Measurements from ENCODE around the gene CCDC188. TPM values are rescaled to one million over a fixed set of nuclear protein-coding genes. Genes with fewer than 3 reads are reported as not detected.

CCDC188 gene
- total RNA-seq, 1 experiment from 2014 or later: not detected

- Histone ChIP-seq H3K18ac (ENCODE audit: insufficient read length, low read depth, low read length) (no peak overlapping the region), H3T11ph (ENCODE audit: low read length) (no peak overlapping the region), H4K20me1 (ENCODE audit: control insufficient read depth, insufficient read depth, insufficient read length) (no peaks in the 10 kb centered on the region), H4K8ac (replicated peaks; ENCODE audit: insufficient read length, low read depth, low read length) (no peak overlapping the region), H3K27ac (ENCODE audit: insufficient read length, low read depth, low read length) (no peak overlapping the region), H3K23ac (ENCODE audit: insufficient read length, low read depth, low read length) (no peak overlapping the region), H2BK12ac (ENCODE audit: insufficient read length, low read depth, low read length) (no peak overlapping the region), H3K56ac (ENCODE audit: insufficient read length, low read depth, low read length) (no peak overlapping the region), H3K79me1 (ENCODE audit: insufficient read depth, low read depth, low read length, poor library complexity, severe bottlenecking) (no peaks in the 10 kb centered on the region), H3K9ac (ENCODE audit: extremely low read depth, insufficient read length, low read length) (no peak overlapping the region), H3K4me1 (ENCODE audit: insufficient read depth, low read length) (no peaks in the 10 kb centered on the region), H3K23me2 (ENCODE audit: insufficient read length, low read depth, low read length, poor library complexity, severe bottlenecking) (no peaks in the 10 kb centered on the region), H3K27me3 (ENCODE audit: insufficient read depth, low read length) (no peaks in the 10 kb centered on the region), H4K5ac (ENCODE audit: insufficient read length, low read depth, low read length) (no peak overlapping the region), H2AK5ac (ENCODE audit: insufficient read length, low read length) (no peak overlapping the region), H3K9me3 (ENCODE audit: control insufficient read depth, low read depth, low read length) (no peaks in the 10 kb centered on the region), H4K91ac (ENCODE audit: insufficient read length, low read depth, low read length) (no peak overlapping the region), H3K79me2 (ENCODE audit: insufficient read depth, low read length) (no peaks in the 10 kb centered on the region), H2AFZ (ENCODE audit: low read length) (no peak overlapping the region), H2BK120ac (ENCODE audit: low read depth, low read length, poor library complexity, severe bottlenecking) (no peak overlapping the region), H2BK20ac (ENCODE audit: low read depth, low read length, poor library complexity, severe bottlenecking) (no peak overlapping the region), H3K4ac (ENCODE audit: low read depth, low read length) (no peak overlapping the region), H2BK15ac (ENCODE audit: low read depth, low read length) (no peak overlapping the region), H2BK5ac (ENCODE audit: insufficient read length, low read length) (no peak overlapping the region), H3K14ac (ENCODE audit: insufficient read depth, low read length) (no peak overlapping the region; the same call in 1 of the 2 replicates), H3K4me2 (ENCODE audit: insufficient read depth, insufficient read length, low read length) (no peak overlapping the region)
- no CpG with 5 or more reads among the region's 10 CpGs for WGBS (ENCODE audit: extremely low coverage, insufficient read length, low lambda C conversion rate)
- H3K27ac Mint-ChIP-seq: no peak overlapping the region
- no peaks in the 10 kb centered on the region for H3K27me3 Mint-ChIP-seq (ENCODE audit: low read depth)
- no peak for TF ChIP-seq CTCF (conservative IDR thresholded peaks at IDR 0.05)
- no peak for DNase-seq
- peaks cover 0 to 7% of the 10 kb centered on the region in 2 experiments; a peak in 2 of 4 replicates for H3K4me1 Mint-ChIP-seq
- peaks cover 0 to 1% (median 0%) of the 10 kb centered on the region in 3 experiments; a peak in 2 of 7 replicates for H3K36me3 Mint-ChIP-seq (ENCODE audit: insufficient read depth in 1 of 3, low read depth in 3 of 3)
- H3K9me3 Mint-ChIP-seq: peaks cover 1 to 2% of the 10 kb centered on the region in 2 experiments; a peak in 3 of 5 replicates
- H3K4me3 Mint-ChIP-seq: no peak overlapping the region
These were observed 18.5 kb upstream of the CCDC188 start for GRCh38 chr22:20169253-20169822.

Measured in H9 (cell line).